ENCODE data around the gene BBLN. TPM values are rescaled to one million over a fixed set of nuclear protein-coding genes. Genes with fewer than 3 reads are reported as not detected.

BBLN gene
- total and polyA plus RNA-seq, 4 donors = 13.4 to 42.1 (median 32.3) TPM

- no peak for TF ChIP-seq YY1 (IDR thresholded peaks at IDR 0.05)
- TF ChIP-seq NR2F2 (IDR thresholded peaks at IDR 0.05) = no peak
- TF ChIP-seq HNF4A (conservative IDR thresholded peaks at IDR 0.05) = no peak
- TF ChIP-seq ZBTB33 (IDR thresholded peaks at IDR 0.05) = no peak
- no peak for TF ChIP-seq TAF1 (conservative IDR thresholded peaks at IDR 0.05)
- TF ChIP-seq RAD21 (IDR thresholded peaks at IDR 0.05) = no peak
- no peak for TF ChIP-seq FOXA1 (IDR thresholded peaks at IDR 0.05)
- TF ChIP-seq JUND (IDR thresholded peaks at IDR 0.05) = no peak
These were observed 30.7 kb downstream of the BBLN start (continued) for GRCh38 chr9:128190516-128191405.

GRCh38 chr9:128191406-128192046 is 31.5 kb downstream of the BBLN start, which contains the start of gene CIZ1:
Gene CIZ1 (minus strand): TSS chr9:128191572. CDS start chr9:128190857, 715 bp downstream.
- Histone ChIP-seq H3K4me1 (ENCODE audit: control insufficient read depth in 4 of 4, insufficient read depth in 4 of 4, low read length in 3 of 4) (peaks cover 8 to 23% (median 16%) of the 10 kb centered on the region in 4 donors), H3K4me3 (ENCODE audit: low read depth in 1 of 3, low read length in 3 of 3) (peak within 1 kb of the TSS; percentile 74 to 87 (median 86)), H3K9ac (ENCODE audit: low read depth in 1 of 2, low read length in 2 of 2) (peak within 1 kb of the TSS; percentile 79 to 80), H3K27ac (ENCODE audit: low read depth in 1 of 2, low read length in 2 of 2) (peak within 1 kb of the TSS; percentile 80 to 82), H3K9me3 (ENCODE audit: control insufficient read depth in 4 of 4, low read length in 3 of 4) (no peaks in the 10 kb centered on the region), H3K36me3 (ENCODE audit: control insufficient read depth in 4 of 4, insufficient read depth in 3 of 4, low read depth in 1 of 4, low read length in 3 of 4) (peaks cover 0 to 3% (median under 1%) of the 10 kb centered on the region in 4 donors), H3K27me3 (ENCODE audit: control insufficient read depth in 4 of 4, insufficient read depth in 4 of 4, low read length in 3 of 4) (no peaks in the 10 kb centered on the region)
- WGBS = under 1% methylated on average over 71 of the region's 71 CpGs
- peak; percentile 82 for DNase-seq (ENCODE audit: low spot score)
- TF ChIP-seq RAD21 (IDR thresholded peaks at IDR 0.05) (no peak), HNF4G (IDR thresholded peaks at IDR 0.05) (no peak), YY1 (IDR thresholded peaks at IDR 0.05) (no peak), CTCF (IDR thresholded peaks at IDR 0.05; ENCODE audit: low read depth, low read length, missing input control) (peak; percentile 70)

GRCh38 chr9:128192601-128193371 is 32.7 kb downstream of the BBLN start:
- Histone ChIP-seq H3K27ac (ENCODE audit: low read depth in 1 of 2, low read length in 2 of 2) (peak overlapping the region; percentile 60 to 79), H3K4me1 (ENCODE audit: control insufficient read depth in 4 of 4, insufficient read depth in 4 of 4, low read length in 3 of 4) (peaks cover 8 to 23% (median 16%) of the 10 kb centered on the region in 4 donors), H3K9ac (ENCODE audit: low read depth in 1 of 2, low read length in 2 of 2) (no peak overlapping the region), H3K36me3 (ENCODE audit: control insufficient read depth in 4 of 4, insufficient read depth in 3 of 4, low read depth in 1 of 4, low read length in 3 of 4) (peaks cover 0 to 4% (median 0%) of the 10 kb centered on the region in 4 donors), H3K27me3 (ENCODE audit: control insufficient read depth in 4 of 4, insufficient read depth in 4 of 4, low read length in 3 of 4) (no peaks in the 10 kb centered on the region), H3K4me3 (ENCODE audit: low read depth in 1 of 3, low read length in 3 of 3) (peak overlapping the region in 1 of 3 donors; percentile 87), H3K9me3 (ENCODE audit: control insufficient read depth in 4 of 4, low read length in 3 of 4) (no peaks in the 10 kb centered on the region)
- WGBS = 17% methylated on average over 56 of the region's 56 CpGs
- DNase-seq (ENCODE audit: low spot score) = peak; percentile 71
- TF ChIP-seq NR2F2 (IDR thresholded peaks at IDR 0.05) = no peak
- no peak for TF ChIP-seq ATF3 (IDR thresholded peaks at IDR 0.05)
- TF ChIP-seq HNF4G (IDR thresholded peaks at IDR 0.05) = no peak
- no peak for TF ChIP-seq GABPA (IDR thresholded peaks at IDR 0.05 in 1 of 2, conservative IDR thresholded peaks at IDR 0.05 in 1 of 2)
- no peak for TF ChIP-seq REST (IDR thresholded peaks at IDR 0.05)
- TF ChIP-seq FOXA1 (IDR thresholded peaks at IDR 0.05) = no peak
- TF ChIP-seq ZBTB33 (IDR thresholded peaks at IDR 0.05) = no peak
- no peak for TF ChIP-seq FOXA2 (IDR thresholded peaks at IDR 0.05)
- TF ChIP-seq EGR1 (IDR thresholded peaks at IDR 0.05; ENCODE audit: low read depth in 2 of 2) = peak in 1 of 2 donors; percentile 29

Measured in liver (tissue), 9 donors.